GM13977 (cell line): ENCODE results near the gene TMOD1.

Source experiments
- DNase-seq: peaks from one replicate; pipeline ENCODE4 v3.0.0; 2012; ENCODE audit warnings: low spot score
- CTCF ChIP-seq: IDR thresholded peaks from 2 replicates; pipeline ENCODE4 v1.5.1; 2012; ENCODE audit warnings: mild to moderate bottlenecking, control low read depth; ENCODE audit not compliant: insufficient read depth; ENCODE audit errors: extremely low read depth, missing control alignments
- in situ Hi-C: fragments of 300-500 bp; cut with MboI; formaldehyde crosslinking; loops from one replicate; pipeline ENCODE4 v1.12.0; 2022; ENCODE audit warnings: low sequenced_read_pairs, low pct_unique_long_range_greater_than_20kb, mixed read lengths, inconsistent platforms; ENCODE audit not compliant: unreplicated experiment

The TMOD1 gene

DNA sequence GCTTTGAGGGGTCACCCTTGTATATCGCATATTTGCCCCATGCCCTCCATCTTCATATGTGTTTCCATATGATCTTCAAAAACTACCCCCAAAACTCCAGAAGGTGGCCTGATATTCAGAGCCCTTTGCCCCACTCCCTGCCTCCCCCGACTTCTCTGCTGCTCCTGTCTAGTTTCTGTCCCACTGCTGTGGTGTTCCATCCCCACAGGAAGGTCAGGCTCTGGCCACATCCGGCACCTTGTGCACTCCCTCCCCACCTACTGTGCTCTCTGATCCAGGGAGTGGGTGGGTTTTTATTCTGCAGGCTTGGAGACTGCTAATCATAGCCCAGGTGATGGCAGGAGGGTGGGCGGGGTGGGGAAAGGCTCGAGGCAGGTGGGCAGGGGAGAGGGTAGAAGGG lies 52.4 kb downstream of the TMOD1 start:
- no peak for DNase-seq
- in situ Hi-C loops, result no loop called here
- TF ChIP-seq CTCF, result no peak

- no peak for TF ChIP-seq CTCF
- in situ Hi-C loops, result no loop called here
- no peak for DNase-seq
Observed at GRCh38 chr9:97554566-97555075, 53.2 kb downstream of the TMOD1 start.

DNA sequence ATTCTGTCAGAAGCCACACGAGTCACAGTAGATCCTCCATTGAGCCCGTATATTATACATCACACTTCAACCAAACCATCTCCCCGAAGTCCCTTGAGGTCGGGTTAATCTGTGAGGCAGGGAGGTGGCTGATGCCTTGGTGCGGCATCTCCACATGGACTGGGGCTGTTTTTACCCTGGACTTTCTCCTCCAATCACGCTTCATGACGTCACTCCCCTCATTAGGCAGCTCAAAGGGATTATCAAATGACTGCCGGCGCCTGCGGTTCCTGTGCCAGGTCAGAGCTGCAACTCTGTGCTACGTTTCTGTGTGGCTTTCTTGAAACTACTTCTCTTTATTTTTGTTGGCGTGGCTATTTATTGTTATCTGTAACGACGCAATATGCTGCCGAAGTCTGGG lies 53.7 kb downstream of the TMOD1 start:
- in situ Hi-C loops, result no loop called here
- DNase-seq, result no peak
- no peak for TF ChIP-seq CTCF

DNA sequence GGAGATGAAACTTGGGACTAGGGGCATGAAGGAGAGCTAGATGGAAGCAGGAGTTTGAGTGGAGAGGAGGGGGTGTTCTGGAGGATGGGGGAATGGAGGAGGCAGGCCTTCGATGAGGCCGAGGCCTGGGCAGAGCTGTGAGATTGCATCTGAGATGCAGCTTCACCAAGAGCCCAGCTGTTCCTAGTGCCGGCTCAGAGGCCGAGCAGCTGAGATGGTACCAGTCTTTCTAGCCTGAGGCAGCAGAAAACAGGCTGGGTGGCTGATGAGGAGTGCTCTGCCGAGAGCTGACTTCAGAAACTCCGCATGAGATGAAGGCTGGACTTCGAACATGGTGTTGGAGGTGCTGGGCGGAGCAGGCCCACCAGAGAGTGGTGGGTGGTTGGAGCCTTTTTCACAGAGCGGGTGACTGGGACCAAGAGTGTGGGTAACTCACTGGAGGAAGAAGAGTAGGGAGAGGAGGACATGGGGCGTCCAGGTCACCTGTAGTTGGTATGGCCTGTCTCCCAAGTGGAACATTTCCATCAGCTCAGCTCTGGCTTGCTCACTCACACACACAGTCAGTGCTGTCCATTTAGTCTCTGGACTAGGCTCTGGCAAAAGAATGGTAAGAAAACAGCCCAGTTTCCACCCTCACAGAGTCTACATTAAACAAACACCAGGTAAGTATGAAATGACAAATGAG lies 54.7 kb downstream of the TMOD1 start:
- DNase-seq, result no peak
- in situ Hi-C loops, result no loop called here
- no peak for TF ChIP-seq CTCF

- no peak for TF ChIP-seq CTCF
- DNase-seq, result no peak
- in situ Hi-C loops, result no loop called here
Observed at GRCh38 chr9:97556721-97557605, 55.5 kb downstream of the TMOD1 start.

DNA sequence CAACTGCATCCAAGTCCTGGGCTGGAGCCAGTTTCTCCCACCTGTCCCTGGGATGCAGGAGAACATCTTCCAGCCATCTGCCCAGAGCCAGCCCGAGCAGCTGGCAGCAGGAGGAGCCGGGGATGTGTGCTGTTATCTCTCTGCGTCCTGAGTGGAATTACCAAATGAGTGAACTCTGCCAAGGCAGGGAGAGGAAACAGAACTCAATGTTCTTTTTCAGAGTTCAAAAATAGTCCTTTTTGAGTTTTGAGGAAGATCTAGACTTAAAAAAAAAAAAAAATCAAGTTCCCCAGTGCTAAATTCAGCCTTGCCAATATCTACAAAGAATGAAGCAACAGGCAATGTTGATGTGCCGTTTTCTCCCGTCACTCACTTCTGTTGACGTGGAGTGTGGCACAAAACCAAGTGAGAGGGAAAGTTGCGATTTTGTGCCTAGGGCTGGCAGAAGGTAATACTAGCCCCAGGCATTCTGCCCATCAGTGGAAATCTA lies 56.2 kb downstream of the TMOD1 start:
- in situ Hi-C loops, result no loop called here
- no peak for TF ChIP-seq CTCF
- DNase-seq, result no peak
